ENCODE results near the gene CENPM. TPM values are rescaled to one million over a fixed set of nuclear protein-coding genes. Genes with fewer than 3 reads are reported as not detected.

CENPM gene
- total and polyA plus RNA-seq, 2 experiments from 2014 or later = 50.0 to 61.6 TPM

DNA sequence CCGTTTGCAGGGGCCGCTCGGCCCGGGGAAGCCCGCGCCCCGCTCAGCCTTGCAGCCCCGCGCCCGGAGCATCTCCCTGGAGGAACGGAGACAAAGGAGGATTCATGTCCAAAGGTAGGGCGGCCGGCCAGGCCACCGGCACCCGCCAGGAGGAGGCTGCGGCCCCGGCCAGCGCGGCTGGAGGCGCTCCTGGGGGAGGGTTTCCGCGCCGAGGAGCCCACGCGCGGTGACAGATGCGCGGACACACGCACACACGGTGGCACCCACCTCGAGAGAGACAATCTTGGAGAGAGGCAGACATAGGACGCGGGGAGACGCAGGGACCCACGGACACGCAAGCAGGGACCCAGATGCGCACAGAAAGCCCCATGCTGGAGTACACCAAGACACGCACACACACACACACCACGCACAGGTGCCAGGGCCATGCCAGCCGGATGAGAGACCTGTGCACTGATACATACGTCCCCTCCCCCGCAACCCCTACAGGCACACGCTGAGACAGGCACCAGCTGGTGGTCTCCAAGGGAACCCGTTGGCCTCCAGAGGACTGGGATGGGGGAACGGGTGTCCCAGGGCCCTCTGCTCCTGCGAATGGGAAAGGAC lies 30.1 kb upstream of the CENPM start (continued):
- TF ChIP-seq, protein P1, sequence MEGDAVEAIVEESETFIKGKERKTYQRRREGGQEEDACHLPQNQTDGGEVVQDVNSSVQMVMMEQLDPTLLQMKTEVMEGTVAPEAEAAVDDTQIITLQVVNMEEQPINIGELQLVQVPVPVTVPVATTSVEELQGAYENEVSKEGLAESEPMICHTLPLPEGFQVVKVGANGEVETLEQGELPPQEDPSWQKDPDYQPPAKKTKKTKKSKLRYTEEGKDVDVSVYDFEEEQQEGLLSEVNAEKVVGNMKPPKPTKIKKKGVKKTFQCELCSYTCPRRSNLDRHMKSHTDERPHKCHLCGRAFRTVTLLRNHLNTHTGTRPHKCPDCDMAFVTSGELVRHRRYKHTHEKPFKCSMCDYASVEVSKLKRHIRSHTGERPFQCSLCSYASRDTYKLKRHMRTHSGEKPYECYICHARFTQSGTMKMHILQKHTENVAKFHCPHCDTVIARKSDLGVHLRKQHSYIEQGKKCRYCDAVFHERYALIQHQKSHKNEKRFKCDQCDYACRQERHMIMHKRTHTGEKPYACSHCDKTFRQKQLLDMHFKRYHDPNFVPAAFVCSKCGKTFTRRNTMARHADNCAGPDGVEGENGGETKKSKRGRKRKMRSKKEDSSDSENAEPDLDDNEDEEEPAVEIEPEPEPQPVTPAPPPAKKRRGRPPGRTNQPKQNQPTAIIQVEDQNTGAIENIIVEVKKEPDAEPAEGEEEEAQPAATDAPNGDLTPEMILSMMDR (conservative IDR thresholded peaks at IDR 0.05; ENCODE audit: low read depth in 2 of 2) = no peak

DNA sequence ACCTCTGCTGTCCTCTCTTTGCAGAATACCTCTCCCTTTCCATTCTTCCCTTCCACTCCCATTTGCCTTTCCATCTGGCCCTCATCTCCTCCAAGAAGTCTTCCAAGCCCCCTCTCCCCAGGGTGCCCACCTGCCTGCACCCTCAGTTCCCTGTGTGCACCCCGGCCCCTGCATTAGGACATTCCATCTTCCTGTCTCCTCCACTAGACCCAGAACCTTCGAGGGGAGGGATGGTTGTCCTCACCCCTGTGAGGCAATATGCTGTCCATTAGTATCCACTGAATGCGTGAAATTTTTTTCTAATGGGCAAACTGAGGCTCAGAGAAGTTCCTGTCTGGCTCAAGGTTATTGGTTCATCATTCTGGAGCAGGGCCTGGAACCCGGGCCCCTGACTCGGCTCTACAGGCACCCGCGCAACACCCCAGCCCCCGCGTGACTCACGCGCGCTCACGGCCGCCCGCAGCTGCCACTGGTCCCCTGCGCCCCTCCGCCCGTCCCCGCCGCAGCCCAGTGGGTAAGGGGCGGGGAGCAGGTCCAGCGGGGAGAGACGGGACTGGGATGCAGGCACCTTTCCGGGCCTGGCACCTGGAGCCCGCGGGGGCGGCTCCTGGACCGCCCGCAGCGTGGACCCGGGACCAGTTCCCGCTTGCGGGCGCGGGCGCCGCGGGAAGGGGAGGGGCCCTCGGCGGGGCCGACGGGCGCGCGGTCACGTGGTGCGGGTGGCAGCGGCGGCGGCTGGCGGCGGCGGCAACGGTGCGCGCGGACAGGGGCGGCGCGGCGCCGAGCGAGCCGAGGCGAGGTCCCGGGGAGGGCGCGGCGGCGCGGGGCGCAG lies 29.3 kb upstream of the CENPM start:
- Histone ChIP-seq H3K4me2 (peak overlapping the region; percentile 85), H3K9me2 (ENCODE audit: insufficient read depth) (no peaks in the 10 kb centered on the region), H3K4me3 (peak overlapping the region; percentile 70), H3F3A (replicated peaks; ENCODE audit: low read depth) (0 out of 2 replicates have a peak, but pooled peaks cover 4% of the 10 kb centered on the region), H3K4me1 (ENCODE audit: insufficient read depth) (peaks cover 15% of the 10 kb centered on the region), H4K20me1 (replicated peaks; ENCODE audit: insufficient read depth) (no peaks in the 10 kb centered on the region; the same call in 1 of the 2 replicates), H3K79me2 (replicated peaks; ENCODE audit: insufficient read depth) (no peaks in the 10 kb centered on the region), H3K27me3 (ENCODE audit: insufficient read depth) (peaks cover 37% of the 10 kb centered on the region), H2AFZ (peak overlapping the region; percentile 96), H3K27ac (ENCODE audit: low read depth) (no peak overlapping the region), H3K36me3 (ENCODE audit: insufficient read depth) (no peaks in the 10 kb centered on the region)
- no peak overlapping the region for H3K27ac Mint-ChIP-seq
- no peaks in the 10 kb centered on the region; the same call in 2 of the 3 replicates for H3K36me3 Mint-ChIP-seq (ENCODE audit: low read depth)
- peak; percentile 27 for ATAC-seq
- peaks cover 33% of the 10 kb centered on the region for H3K27me3 Mint-ChIP-seq (ENCODE audit: insufficient read depth, low read depth, poor library complexity)
- peak; percentile 61 for DNase-seq (ENCODE audit: low spot score)
- H3K4me3 Mint-ChIP-seq = peak overlapping the region; percentile 63
- H3K9me3 Mint-ChIP-seq = no peaks in the 10 kb centered on the region
- no peak for TF ChIP-seq JUNB (IDR thresholded peaks at IDR 0.05; ENCODE audit: unreplicated experiment)
- no peak for TF ChIP-seq EZH2 (IDR thresholded peaks at IDR 0.05; ENCODE audit: low read depth, unreplicated experiment)
- TF ChIP-seq, protein P1 (conservative IDR thresholded peaks at IDR 0.05; ENCODE audit: low read depth in 2 of 2) = no peak
- H3K4me1 Mint-ChIP-seq = peaks cover 17% of the 10 kb centered on the region

DNA sequence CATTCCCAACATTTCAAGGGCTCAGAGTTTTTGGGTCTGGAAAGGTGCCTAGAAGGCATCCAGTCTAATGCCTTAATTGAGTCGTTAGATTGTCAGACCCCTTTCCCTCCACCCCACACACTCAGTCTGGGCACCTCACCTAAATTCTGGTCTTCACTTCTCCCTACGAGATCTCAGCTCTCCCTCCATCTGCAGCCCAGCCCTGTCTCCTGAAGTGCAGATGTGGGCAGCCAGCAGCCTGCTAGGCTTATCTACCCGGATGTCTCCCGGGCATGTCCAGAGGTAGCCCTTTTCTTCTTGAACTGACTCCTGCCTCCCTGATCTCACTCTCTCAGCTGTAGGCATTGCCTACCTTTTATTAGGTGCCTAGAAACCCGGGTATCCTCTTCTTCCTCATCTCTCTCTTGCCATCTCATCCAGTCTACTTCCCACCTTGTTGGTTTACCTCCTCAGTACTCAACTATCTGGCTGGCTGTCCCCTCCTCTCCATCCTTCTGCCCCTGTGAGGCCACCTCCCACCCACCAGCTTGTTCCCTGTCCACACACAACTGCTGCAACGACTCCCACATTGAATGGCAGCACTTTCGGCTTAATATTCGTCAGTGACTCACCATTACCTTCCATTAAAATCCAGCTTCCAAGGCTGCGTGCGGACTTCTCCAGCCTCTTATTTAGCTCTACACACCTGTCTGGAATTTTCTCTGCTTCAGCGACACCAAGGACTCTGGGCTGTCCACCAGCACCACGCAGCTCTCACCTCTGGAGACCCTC lies 28.5 kb upstream of the CENPM start:
- Histone ChIP-seq H3K36me3 (ENCODE audit: insufficient read depth) (no peaks in the 10 kb centered on the region), H3K27me3 (ENCODE audit: insufficient read depth) (peaks cover 37% of the 10 kb centered on the region), H3K9me2 (ENCODE audit: insufficient read depth) (no peaks in the 10 kb centered on the region), H4K20me1 (replicated peaks; ENCODE audit: insufficient read depth) (no peaks in the 10 kb centered on the region; the same call in 1 of the 2 replicates), H3K27ac (ENCODE audit: low read depth) (no peak overlapping the region), H3K79me2 (replicated peaks; ENCODE audit: insufficient read depth) (no peaks in the 10 kb centered on the region), H2AFZ (no peak overlapping the region), H3K4me2 (peak overlapping the region; percentile 85; the same call in 1 of the 2 replicates), H3K4me3 (peak overlapping the region; percentile 70; the same call in 1 of the 2 replicates), H3K4me1 (ENCODE audit: insufficient read depth) (peaks cover 15% of the 10 kb centered on the region), H3F3A (replicated peaks; ENCODE audit: low read depth) (0 out of 2 replicates have a peak, but pooled peaks cover 4% of the 10 kb centered on the region)
- Mint-ChIP-seq H3K36me3 (ENCODE audit: low read depth) (no peaks in the 10 kb centered on the region; the same call in 2 of the 3 replicates), H3K27ac (no peak overlapping the region), H3K4me1 (peaks cover 17% of the 10 kb centered on the region), H3K27me3 (ENCODE audit: insufficient read depth, low read depth, poor library complexity) (peaks cover 33% of the 10 kb centered on the region), H3K4me3 (peak overlapping the region; percentile 63), H3K9me3 (no peaks in the 10 kb centered on the region)
- DNase-seq (ENCODE audit: low spot score) = no peak
- no peak for ATAC-seq
- TF ChIP-seq POLR2AphosphoS5 (IDR thresholded peaks at IDR 0.05; ENCODE audit: low read depth) = no peak
- TF ChIP-seq, protein P2, sequence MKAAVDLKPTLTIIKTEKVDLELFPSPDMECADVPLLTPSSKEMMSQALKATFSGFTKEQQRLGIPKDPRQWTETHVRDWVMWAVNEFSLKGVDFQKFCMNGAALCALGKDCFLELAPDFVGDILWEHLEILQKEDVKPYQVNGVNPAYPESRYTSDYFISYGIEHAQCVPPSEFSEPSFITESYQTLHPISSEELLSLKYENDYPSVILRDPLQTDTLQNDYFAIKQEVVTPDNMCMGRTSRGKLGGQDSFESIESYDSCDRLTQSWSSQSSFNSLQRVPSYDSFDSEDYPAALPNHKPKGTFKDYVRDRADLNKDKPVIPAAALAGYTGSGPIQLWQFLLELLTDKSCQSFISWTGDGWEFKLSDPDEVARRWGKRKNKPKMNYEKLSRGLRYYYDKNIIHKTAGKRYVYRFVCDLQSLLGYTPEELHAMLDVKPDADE (IDR thresholded peaks at IDR 0.05) = no peak
- TF ChIP-seq, protein P3, sequence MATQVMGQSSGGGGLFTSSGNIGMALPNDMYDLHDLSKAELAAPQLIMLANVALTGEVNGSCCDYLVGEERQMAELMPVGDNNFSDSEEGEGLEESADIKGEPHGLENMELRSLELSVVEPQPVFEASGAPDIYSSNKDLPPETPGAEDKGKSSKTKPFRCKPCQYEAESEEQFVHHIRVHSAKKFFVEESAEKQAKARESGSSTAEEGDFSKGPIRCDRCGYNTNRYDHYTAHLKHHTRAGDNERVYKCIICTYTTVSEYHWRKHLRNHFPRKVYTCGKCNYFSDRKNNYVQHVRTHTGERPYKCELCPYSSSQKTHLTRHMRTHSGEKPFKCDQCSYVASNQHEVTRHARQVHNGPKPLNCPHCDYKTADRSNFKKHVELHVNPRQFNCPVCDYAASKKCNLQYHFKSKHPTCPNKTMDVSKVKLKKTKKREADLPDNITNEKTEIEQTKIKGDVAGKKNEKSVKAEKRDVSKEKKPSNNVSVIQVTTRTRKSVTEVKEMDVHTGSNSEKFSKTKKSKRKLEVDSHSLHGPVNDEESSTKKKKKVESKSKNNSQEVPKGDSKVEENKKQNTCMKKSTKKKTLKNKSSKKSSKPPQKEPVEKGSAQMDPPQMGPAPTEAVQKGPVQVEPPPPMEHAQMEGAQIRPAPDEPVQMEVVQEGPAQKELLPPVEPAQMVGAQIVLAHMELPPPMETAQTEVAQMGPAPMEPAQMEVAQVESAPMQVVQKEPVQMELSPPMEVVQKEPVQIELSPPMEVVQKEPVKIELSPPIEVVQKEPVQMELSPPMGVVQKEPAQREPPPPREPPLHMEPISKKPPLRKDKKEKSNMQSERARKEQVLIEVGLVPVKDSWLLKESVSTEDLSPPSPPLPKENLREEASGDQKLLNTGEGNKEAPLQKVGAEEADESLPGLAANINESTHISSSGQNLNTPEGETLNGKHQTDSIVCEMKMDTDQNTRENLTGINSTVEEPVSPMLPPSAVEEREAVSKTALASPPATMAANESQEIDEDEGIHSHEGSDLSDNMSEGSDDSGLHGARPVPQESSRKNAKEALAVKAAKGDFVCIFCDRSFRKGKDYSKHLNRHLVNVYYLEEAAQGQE (IDR thresholded peaks at IDR 0.05; ENCODE audit: unreplicated experiment) = no peak

Data from GM23338 (cell line).